HCT116 (cell line): ENCODE data around the gene FOSB. TPM values are rescaled to one million over a fixed set of nuclear protein-coding genes. Genes with fewer than 3 reads are reported as not detected.

Experiments
- ATAC-seq: fragments of 200-7000 bp; cut with Tn5 transposase; 2 replicates; pipeline ENCODE4 v1.9.1; 2020; ENCODE audit warnings: mild to moderate bottlenecking, moderate library complexity
- BruUV-seq: library from RNA; stranded (reverse); fragments of 400-500 nt; replicated peaks from 2 replicates; lab custom pipeline; 2021; lab: Mats Ljungman, UMichigan
- CTCF ChIA-PET: fragments of 300-600 bp; sonication (Branson Sonifier 250); formaldehyde crosslinking; loops from one replicate; lab custom pipeline; 2021; ENCODE audit warnings: antibody characterized with exemption; lab: Charles Lee
- POLR2A ChIA-PET: fragments of 300-600, 350-600 bp; sonication (Branson Sonifier 250); formaldehyde crosslinking; loops from one replicate; lab custom pipeline; 2021; ENCODE audit warnings: antibody characterized with exemption; lab: Charles Lee
- RAD21 ChIA-PET, 2 experiments: fragments of 300-600 bp; sonication (Branson Sonifier 250); formaldehyde crosslinking; loops; one replicate each; lab custom pipeline; 2023; ENCODE audit warnings: low total read pairs in 2 of 2; ENCODE audit not compliant: uncharacterized antibody in 2 of 2, unreplicated experiment in 2 of 2, low non-redundant PET in 1 of 2; lab: Charles Lee
- DNase-seq: peaks from one replicate; pipeline ENCODE4 v3.0.0-alpha.2; 2010; ENCODE audit warnings: low read depth, low spot score
- H2AFZ ChIP-seq: fragments of 200-600 bp; shearing (Covaris generic), sonication (generic); 2 replicates; pipeline ENCODE4 v1.6.1; 2017; ENCODE audit warnings: low read depth, mixed run types, mixed read lengths, antibody characterized with exemption, low read length; ENCODE audit not compliant: poor library complexity, severe bottlenecking
- H3K27ac ChIP-seq: 2 replicates; pipeline ENCODE4 v1.5.1; 2012; ENCODE audit warnings: low read depth, low read length
- H3K27me3 ChIP-seq: fragments of 200-600 bp; sonication (generic); 2 replicates; pipeline ENCODE4 v1.6.1; 2016; ENCODE audit warnings: mixed run types, low read length, mixed read lengths; ENCODE audit not compliant: insufficient read depth
- H3K36me3 ChIP-seq, 2 experiments: fragments of 200-500 bp in 1 of 2; fragments of 200-600 bp in 1 of 2; sonication (Bioruptor generic) in 1 of 2; sonication (generic) in 1 of 2; 2 replicates each; pipeline versions ENCODE4 v1.5.1 to v1.6.1; 2014 to 2016; ENCODE audit warnings: low read length in 2 of 2, inconsistent platforms in 1 of 2, mixed read lengths in 1 of 2, mixed run types in 1 of 2; ENCODE audit not compliant: insufficient read depth in 2 of 2, control insufficient read depth in 1 of 2
- H3K4me1 ChIP-seq, 2 experiments: fragments of 200-600 bp in 1 of 2; sonication (generic) in 1 of 2; 2 replicates each; pipeline versions ENCODE4 v1.5.1 to v1.6.1; 2012 to 2017; ENCODE audit warnings: low read length in 2 of 2, inconsistent platforms in 1 of 2, mild to moderate bottlenecking in 1 of 2, mixed read lengths in 1 of 2, mixed run types in 1 of 2, moderate library complexity in 1 of 2; ENCODE audit not compliant: insufficient read depth in 2 of 2, control insufficient read depth in 1 of 2
- H3K4me2 ChIP-seq: fragments of 200-600 bp; sonication (generic); 2 replicates; pipeline ENCODE4 v1.6.1; 2017; ENCODE audit warnings: mixed run types, low read length, mixed read lengths
- H3K4me3 ChIP-seq, 2 experiments: fragments of 200-600 bp in 1 of 2; sonication (generic) in 1 of 2; replicated peaks in 1 of 2; 2 replicates each; pipeline ENCODE4 v1.5.1; 2011 to 2016; ENCODE audit warnings: low read length in 2 of 2, control low read depth in 1 of 2, low read depth in 1 of 2, mild to moderate bottlenecking in 1 of 2, mixed read lengths in 1 of 2, mixed run types in 1 of 2
- H3K79me2 ChIP-seq: fragments of 200-600 bp; sonication (generic); 2 replicates; pipeline ENCODE4 v1.6.1; 2017; ENCODE audit warnings: mild to moderate bottlenecking, mixed run types, low read length, moderate library complexity, mixed read lengths; ENCODE audit not compliant: insufficient read depth
- H3K9ac ChIP-seq: fragments of 200-600 bp; sonication (generic); 2 replicates; pipeline ENCODE4 v1.6.1; 2016; ENCODE audit warnings: low read length, mixed read lengths
- H3K9me2 ChIP-seq: fragments of 200-600 bp; sonication (generic), shearing (Covaris generic); 2 replicates; pipeline ENCODE4 v1.6.1; 2017; ENCODE audit warnings: mixed run types, mild to moderate bottlenecking, moderate library complexity; ENCODE audit not compliant: insufficient read depth
- H3K9me3 ChIP-seq, 2 experiments: fragments of 200-500 bp in 1 of 2; fragments of 200-600 bp in 1 of 2; sonication (Bioruptor generic) in 1 of 2; sonication (generic) in 1 of 2; 2 replicates each; pipeline ENCODE4 v1.6.1; 2014 to 2017; ENCODE audit warnings: low read length in 2 of 2, mixed read lengths in 2 of 2, inconsistent platforms in 1 of 2, low read depth in 1 of 2, mild to moderate bottlenecking in 1 of 2, mixed run types in 1 of 2, moderate library complexity in 1 of 2; ENCODE audit not compliant: control insufficient read depth in 1 of 2, insufficient read depth in 1 of 2
- H4K20me1 ChIP-seq: fragments of 200-600 bp; sonication (generic), shearing (Covaris generic); 2 replicates; pipeline ENCODE4 v1.6.1; 2017; ENCODE audit warnings: mixed run types, mild to moderate bottlenecking, moderate library complexity; ENCODE audit not compliant: insufficient read depth
- ATF3 ChIP-seq: IDR thresholded peaks from 2 replicates; pipeline ENCODE4 v1.6.1; 2012
- EZH2 ChIP-seq: fragments of 200-600 bp; sonication (generic); IDR thresholded peaks from 2 replicates; pipeline ENCODE4 v1.6.1; 2017; ENCODE audit warnings: antibody characterized with exemption, mixed run types
- EZH2phosphoT487 ChIP-seq: fragments of 200-600 bp; IDR thresholded peaks from 2 replicates; pipeline ENCODE4 v1.6.1; 2018; ENCODE audit warnings: antibody characterized with exemption, borderline replicate concordance
- FOSL1 ChIP-seq: IDR thresholded peaks from 2 replicates; pipeline ENCODE4 v1.6.1; 2012; ENCODE audit warnings: low read depth
- REST ChIP-seq: IDR thresholded peaks from 2 replicates; pipeline ENCODE4 v1.6.1; 2012; ENCODE audit warnings: low read depth
- SP1 ChIP-seq: IDR thresholded peaks from 2 replicates; pipeline ENCODE4 v1.6.1; 2012; ENCODE audit warnings: low read depth
- SRF ChIP-seq: IDR thresholded peaks from 2 replicates; pipeline ENCODE4 v1.6.1; 2012; ENCODE audit warnings: low read depth
- ZFX ChIP-seq: fragments of 450-650 bp; IDR thresholded peaks from 2 replicates; pipeline ENCODE4 v1.6.1; 2017
- intact Hi-C: fragments of 100-400 bp; cut with micrococcal nuclease; formaldehyde crosslinking; loops from 2 replicates; pipeline ENCODE4 v1.10.0; 2022
- total RNA-seq: library from RNA; stranded (reverse); gene quantifications from one replicate; pipeline ENCODE4 v1.2.1, GENCODE V29; 2021; ENCODE audit not compliant: unreplicated experiment

FOSB gene
- total RNA-seq, 1 experiment from 2014 or later = 12.6 TPM

GRCh38 chr19:45484273-45484945, 16.6 kb downstream of the FOSB start:
- Histone ChIP-seq H4K20me1 (no peaks in the 10 kb centered on the region), H3K9me2 (no peaks in the 10 kb centered on the region), H2AFZ (no peak overlapping the region), H3K9me3 (no peaks in the 10 kb centered on the region), H3K79me2 (no peaks in the 10 kb centered on the region), H3K4me3 (no peak overlapping the region), H3K9ac (no peak overlapping the region), H3K4me1 (peaks cover 13 to 32% of the 10 kb centered on the region in 2 experiments), H3K27ac (peak overlapping the region; percentile 44), H3K27me3 (no peaks in the 10 kb centered on the region), H3K4me2 (peak overlapping the region; percentile 33), H3K36me3 (no peaks in the 10 kb centered on the region)
- TF ChIP-seq SRF (no peak), ATF3 (no peak), REST (no peak), ZFX (no peak), FOSL1 (no peak), EZH2 (no peak), SP1 (no peak), EZH2phosphoT487 (no peak)
- TSS peak; percentile 38 for BruUV-seq
- POLR2A ChIA-PET = interaction anchor here (0.8 to 1.6 kb wide), 4 partner anchors 16 to 80 kb away, joined by 3 to 11 read pairs (median 4); partner anchors contain the start of genes FOSB and PPP1R13L
- ATAC-seq (no peak), DNase-seq (no peak)
- RAD21 ChIA-PET = interaction anchor here in 1 of 2 experiments (1.7 kb wide), 1 partner anchor 45 kb away, joined by 6 read pairs; no protein-coding TSS in a partner anchor
- CTCF ChIA-PET = interaction anchor here (0.6 to 3.9 kb wide), 26 partner anchors 11 to 186 kb away, joined by 3 to 33 read pairs (median 6); partner anchors contain the start of genes ERCC2, FOSB, PPP1R13L and RTN2
- intact Hi-C loops = loop anchor here (2.0 kb wide), 1 partner anchor 158 kb away; no protein-coding TSS in a partner anchor
